HG03442 (cell line): ENCODE data around the gene IRF7.

ENCODE experiments used
- ATAC-seq: cut with Tn5 transposase; IDR thresholded peaks from one replicate; pipeline ENCODE4 v1.9.1; 2021; ENCODE audit warnings: mild to moderate bottlenecking, moderate library complexity; ENCODE audit not compliant: unreplicated experiment

IRF7 gene

DNA sequence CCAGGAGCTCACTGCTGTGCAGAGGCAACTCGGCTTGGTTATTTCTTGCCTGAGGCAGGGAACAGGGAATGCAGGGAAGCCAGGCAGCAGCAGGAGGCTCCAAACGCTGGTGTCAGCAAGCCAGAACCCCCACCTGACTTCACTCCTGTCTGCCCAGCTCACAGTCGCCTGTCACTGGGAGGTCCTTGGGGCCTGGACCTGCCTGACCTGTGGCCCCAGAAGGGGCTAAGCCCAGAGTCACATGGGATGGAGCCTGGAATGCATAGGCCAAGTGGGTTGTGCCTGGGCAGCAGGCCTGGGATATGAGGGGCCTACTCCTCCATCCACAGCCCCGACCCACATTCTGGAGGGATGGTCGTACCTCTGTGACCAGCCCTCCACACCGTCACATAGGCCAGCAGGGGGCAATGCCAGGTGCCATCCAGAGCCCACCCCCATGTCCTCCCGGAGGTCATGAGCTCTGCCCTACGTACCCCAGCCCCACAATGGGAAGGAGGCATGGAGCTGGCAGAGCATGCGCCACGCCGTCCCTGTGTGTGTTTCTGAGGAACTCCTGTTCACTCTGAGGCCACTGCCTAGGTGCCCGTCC is 49.7 kb downstream of the IRF7 start:
- ATAC-seq, result no peak

DNA sequence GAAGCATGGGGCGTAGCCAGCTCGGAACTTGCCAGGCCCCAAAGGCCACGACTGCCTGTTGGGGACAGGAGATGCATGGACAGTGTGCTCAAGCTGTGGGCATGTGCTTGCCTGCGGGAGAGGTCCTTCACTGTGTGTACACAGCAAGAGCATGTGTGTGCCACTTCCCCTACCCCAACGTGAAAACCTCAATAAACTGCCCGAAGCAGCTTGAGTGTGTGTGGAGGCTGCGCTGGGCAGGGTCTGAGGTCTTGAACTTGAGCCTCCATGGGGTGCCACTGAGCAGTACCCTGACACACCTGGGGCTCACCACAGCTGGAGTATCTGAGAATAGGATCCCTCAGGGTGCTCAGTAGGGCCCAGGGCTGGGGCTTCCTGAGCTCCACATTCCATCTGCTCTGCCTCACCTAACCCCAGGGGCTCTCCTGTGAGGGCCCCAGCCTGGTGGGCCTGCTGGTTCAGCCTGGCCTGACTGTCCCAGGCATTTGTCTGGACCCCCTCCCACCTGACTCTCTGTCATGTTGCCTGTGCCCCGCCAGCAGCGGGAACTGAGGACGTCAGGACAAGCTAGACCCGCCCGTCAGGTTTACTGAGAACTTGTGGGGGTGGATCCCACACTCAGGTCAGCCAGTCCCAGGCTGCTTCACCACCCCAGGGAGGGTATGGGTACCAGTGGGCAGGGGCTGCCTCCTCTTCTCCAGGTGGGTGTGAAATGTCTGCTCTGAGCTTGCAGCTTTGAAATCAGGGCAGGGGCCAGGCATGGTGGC is 51.8 kb downstream of the IRF7 start:
- ATAC-seq, result no peak

DNA sequence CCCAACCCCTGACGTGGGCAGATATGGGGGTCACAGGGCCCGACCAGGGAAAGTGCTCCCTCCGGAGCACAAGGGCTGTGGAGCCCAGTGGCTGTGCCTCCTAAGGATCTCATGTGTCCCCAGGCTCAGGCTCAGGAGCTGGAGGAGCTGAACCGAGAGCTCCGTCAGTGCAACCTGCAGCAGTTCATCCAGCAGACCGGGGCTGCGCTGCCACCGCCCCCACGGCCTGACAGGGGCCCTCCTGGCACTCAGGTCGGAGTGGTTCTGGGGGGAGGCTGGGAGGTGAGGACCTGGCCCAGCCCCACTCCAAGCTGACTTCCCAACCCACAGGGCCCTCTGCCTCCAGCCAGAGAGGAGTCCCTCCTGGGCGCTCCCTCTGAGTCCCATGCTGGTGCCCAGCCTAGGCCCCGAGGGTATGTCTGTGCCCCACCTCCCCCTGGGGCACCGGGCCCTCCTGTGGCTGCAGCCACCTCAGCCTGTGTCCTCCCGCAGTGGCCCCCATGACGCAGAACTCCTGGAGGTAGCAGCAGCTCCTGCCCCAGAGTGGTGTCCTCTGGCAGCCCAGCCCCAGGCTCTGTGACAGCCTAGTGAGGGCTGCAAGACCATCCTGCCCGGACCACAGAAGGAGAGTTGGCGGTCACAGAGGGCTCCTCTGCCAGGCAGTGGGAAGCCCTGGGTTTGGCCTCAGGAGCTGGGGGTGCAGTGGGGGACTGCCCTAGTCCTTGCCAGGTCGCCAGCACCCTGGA is 52.5 kb downstream of the IRF7 start:
- ATAC-seq, result no peak
